NCI-H187 treated with DMSO at 0.1 percent for 48 hours (cell line): ENCODE measurements around the gene TM6SF1.
"Not testable (repeated sequence)": the region's sequence is repeated elsewhere in the genome, so short reads cannot be mapped to it uniquely, and the experiment has no call there.

ENCODE experiments used
- DNase-seq: peaks from one replicate; lab custom pipeline; 2025; lab: John Stamatoyannopoulos, UW

The TM6SF1 gene

DNA sequence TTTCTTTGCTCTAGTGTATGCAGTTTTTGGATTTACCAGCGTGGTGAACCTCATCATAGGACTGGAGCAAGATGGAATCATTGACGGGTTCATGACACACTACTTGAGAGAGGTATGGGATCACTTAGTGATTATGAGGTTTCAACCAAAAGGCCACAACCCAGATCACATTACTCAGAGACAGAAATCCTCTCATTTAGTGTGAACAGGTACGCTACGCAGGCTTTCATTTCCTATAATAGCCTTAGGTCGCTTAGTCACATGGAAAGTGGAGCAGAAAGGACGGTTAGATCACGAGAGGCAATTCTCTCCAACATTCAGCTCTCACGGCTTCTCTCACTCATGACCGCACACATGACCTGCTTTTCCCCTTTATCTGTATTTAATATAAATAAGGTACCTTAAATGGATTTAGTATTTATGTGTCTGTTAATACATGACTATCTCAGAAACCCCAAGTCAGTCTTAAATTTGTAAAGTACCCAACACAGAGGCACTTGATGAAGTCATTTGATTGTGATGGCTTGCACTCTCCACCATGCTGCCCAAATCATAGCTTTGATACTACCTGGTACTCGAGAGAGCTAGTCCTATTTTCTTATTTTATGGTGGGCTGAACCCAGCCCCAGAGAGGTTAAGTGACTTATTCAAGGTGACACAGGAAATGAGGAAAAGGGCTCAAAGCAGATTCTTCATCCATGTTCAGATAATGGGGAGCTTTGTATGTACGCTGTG lies 8.6 kb downstream of the TM6SF1 start:
- no peak for DNase-seq

GRCh38 chr15:83118291-83118827 lies 10.9 kb downstream of the TM6SF1 start:
- DNase-seq = no peak

GRCh38 chr15:83118968-83119367 lies 11.5 kb downstream of the TM6SF1 start:
- no peak for DNase-seq

DNA sequence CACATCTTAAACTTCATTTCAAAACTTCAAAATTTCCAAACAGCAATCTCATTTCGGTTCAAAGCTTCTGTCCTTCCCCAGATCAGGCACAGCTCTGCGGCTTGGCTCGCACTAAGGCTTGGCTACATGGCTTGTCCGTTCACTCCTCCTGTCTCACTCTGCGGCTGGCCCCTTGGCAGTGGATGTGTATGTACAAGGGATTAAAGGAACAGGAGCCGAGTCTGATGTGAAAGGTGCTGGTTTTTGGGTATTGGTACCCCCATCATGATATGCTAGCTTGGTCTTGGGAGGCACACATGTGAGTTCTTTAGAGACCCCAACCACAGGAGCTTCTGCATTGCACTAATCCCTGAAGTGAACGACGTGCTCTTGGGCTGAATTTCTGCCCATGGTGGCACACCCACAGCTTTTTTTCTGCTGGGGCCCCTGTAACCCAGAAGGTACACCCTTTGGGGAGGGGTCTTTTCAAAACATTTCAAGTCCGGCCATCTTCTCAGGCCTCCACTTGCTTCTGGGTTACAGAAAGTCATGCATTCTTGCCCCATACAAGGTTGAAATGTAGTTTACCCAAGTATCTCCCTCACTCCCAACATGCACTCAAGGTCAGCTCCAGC lies 12.6 kb downstream of the TM6SF1 start:
- DNase-seq = no peak

DNA sequence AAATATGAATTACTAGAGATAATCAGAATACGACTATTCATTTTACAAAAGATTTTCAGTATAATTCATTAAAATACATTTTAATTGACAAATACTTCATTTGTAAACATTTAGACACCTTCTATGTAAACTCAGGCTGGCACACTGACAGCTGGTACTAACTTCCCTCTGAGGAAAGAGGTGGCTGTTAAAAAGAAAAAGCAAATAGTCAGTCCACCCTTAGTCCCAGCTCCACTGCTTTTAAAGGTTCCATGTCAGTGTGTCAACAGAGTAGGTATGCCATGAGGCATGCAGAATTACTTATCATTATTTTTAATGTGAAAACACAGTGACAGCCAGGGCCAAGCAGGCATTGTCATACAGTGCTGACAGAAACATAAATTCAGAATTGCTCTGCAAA lies 16.1 kb downstream of the TM6SF1 start:
- no peak for DNase-seq

- DNase-seq = no peak
These were observed 20.2 kb downstream of the TM6SF1 start for GRCh38 chr15:83127547-83128150.

GRCh38 chr15:83129791-83130190 lies 22.3 kb downstream of the TM6SF1 start:
- DNase-seq = no peak

GRCh38 chr15:83132861-83133523 lies 25.5 kb downstream of the TM6SF1 start:
- no peak for DNase-seq

GRCh38 chr15:83142151-83142550 lies 34.7 kb downstream of the TM6SF1 start:
- not testable (repeated sequence) for DNase-seq

DNA sequence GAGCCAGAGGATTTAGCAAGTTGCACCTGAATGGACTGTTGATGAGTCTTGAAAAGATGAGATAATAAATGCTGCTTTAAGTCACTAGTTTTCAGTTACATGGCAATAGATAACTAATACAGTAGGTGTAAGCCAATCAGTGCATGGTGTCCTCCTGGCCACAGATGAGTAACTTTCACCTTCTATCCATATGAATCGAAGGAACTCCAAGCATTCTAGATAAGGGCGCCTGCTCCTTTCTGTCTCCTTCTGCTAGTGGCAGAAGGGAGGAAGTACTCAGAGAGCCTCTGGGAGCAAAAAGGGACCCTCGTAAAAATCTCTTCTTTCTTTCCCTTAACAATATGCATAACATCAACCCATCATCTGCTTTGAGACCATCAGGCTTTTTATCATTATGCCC lies 37.3 kb downstream of the TM6SF1 start:
- no peak for DNase-seq

DNA sequence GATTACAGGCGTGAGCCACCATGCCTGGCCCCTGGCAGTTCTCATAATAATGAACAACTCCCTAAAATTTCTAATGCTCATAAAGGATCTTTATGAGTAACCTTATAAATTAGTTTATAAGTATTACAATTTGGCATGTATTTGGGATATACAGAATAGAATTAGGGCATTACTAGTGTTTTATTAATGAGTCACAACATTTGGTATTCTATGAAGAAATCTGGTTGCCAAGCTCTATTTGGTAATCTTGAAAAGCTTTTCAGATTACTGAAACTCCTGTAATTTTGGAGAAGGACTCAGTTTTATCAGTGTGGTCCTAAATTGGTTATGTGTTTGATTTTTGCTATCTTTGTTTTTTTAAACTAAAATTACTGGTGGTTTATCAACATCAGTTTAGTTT lies 45.8 kb downstream of the TM6SF1 start:
- no peak for DNase-seq

- no peak for DNase-seq
These were observed 48.5 kb downstream of the TM6SF1 start for GRCh38 chr15:83155942-83156341.

DNA sequence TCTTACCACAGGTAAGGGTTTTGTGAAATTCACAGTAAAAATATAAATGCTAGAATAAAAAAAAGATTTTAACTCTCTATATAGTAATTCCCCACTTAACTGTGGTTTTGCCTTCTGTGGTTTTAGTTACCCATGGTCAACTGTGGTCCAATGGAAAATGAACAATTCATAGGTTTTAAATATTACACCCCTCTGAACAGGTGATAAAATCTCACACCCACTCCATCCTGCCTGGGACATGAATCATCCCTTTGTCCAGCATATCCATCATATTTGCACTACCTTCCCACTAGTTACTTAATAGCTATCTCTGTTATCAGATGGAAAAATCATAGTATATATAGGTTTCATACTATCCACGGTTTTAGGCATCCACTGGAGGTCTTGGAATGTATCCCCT lies 50.9 kb downstream of the TM6SF1 start:
- DNase-seq = no peak

DNA sequence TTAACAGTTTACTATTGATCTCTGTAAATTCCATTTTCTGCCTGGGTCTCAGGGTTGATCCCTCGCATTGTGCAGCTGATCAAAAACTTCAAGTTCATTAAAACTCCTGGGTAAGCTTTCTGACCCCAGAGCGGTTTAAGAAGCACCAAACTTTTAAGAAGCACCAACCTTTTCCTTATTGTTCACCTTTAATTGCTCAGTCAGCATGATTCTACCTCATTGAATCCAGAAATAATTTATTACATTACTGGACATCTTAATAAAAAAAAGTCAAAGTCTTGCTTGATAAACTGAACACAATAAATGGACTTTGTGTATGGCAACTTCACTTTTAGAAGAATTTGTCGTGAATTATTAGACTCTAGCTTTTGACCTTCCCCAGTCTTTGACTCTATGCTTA lies 53.3 kb downstream of the TM6SF1 start:
- DNase-seq = no peak

DNA sequence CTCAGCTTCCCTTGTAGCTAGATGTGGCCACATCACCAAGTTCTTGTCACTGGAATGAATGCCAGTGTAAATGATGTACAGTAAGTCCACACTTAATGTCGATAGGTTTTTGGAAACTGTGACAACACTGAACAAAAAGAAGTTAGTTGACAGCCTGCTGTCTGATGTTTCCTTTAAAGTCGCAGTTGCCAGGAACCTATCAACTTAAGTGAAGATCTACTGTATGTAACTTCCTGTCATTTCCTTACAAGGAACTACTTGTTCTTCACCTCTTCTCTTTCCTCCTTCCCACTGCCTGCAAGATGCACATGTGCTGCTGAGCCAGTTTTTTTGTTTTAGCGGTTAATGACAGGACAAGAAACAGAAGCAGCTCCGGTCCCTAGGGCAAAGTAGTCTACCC lies 55.6 kb downstream of the TM6SF1 start:
- no peak for DNase-seq

DNA sequence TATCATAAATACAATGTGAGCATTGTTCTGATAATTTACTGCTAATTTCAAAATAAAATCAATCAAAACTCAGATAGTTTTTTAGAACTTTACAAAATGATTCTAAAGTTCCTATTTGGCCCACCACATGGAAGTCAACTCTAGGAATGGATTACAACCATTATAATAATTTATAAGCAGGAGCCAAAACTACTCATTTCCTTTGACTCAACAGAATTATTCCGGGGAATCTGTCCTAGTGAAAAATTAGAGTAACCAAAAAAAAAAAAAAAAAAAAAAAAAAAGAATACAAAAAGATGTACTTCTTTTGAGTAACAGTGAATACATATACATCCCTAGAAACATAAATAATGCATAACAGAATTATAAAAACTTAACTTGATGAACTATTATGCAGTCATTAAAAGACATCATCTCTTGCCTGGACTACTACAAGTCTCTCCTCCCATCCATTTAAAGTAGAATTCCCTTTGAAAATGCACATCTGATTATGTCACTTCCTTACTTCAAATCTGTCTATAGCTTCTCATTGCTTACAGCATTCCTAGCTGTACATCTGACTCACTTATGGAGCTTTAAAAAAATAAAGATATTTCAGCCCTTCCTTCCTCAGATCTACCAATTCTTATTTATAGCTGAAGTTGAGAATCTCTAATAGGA lies 56.8 kb downstream of the TM6SF1 start:
- no peak for DNase-seq

GRCh38 chr15:83164771-83165404 lies 57.4 kb downstream of the TM6SF1 start:
- DNase-seq = no peak

- DNase-seq = no peak
These were observed 58.8 kb downstream of the TM6SF1 start for GRCh38 chr15:83166218-83166617.

GRCh38 chr15:83166830-83167229 lies 59.4 kb downstream of the TM6SF1 start:
- DNase-seq = no peak

- DNase-seq = not testable (repeated sequence)
These were observed 62.1 kb downstream of the TM6SF1 start for GRCh38 chr15:83169576-83169975.

GRCh38 chr15:83170474-83171165 lies 63.2 kb downstream of the TM6SF1 start:
- no peak for DNase-seq
